ENCODE results near the gene INPP5A. TPM values are rescaled to one million over a fixed set of nuclear protein-coding genes. Genes with fewer than 3 reads are reported as not detected.

The INPP5A gene
- total RNA-seq, 1 experiment from 2014 or later = 12.3 TPM

DNA sequence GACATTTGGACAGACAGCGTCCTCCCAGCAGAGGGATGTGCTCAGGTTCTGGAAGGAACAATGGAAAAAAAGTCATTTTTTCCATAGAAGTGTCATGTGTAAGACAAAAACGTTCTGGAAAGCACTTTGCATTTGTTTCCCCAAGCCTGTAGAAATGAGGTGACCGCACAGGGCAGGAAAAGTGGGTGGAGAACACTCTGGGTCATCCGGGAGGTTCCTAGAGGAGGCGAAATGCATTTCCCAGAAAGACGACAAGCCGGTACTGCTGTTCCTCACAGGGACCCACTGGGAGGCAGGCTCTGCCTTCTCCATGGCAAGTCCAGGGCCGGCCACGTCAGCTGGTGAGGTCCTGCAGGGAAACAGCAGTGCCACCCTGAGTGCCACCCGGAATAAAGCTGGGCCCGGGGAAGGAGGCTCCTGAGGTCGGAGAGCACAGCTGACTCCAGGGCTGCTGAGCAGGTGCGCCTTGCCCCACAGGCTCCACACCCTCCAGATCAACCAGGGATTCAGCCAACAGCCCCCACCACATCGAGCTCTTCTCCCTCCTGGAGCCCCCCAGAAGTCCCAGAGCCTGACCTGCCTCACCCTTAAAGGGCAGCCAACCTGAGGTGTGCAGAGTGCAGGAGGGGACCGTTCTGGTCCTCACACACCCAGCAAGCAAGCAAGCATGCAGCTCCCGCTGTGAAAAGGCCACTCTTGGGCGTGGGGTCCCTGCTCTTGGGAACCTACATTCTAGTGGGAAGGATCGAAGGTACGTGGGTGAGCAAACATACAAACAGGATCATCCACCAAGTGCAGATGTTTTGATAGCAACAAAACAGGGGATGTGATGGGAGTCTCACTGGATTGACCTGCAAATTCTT is 28.8 kb upstream of the INPP5A start:
- ChIA-PET RAD21 (ENCODE audit: low non-redundant PET in 1 of 2, low total read pairs in 2 of 2, uncharacterized antibody in 2 of 2, unreplicated experiment in 2 of 2) (no interaction called here), POLR2A (no interaction called here), CTCF (no interaction called here)
- DNase-seq (ENCODE audit: low read depth, low spot score) (no peak), ATAC-seq (no peak)
- Histone ChIP-seq H3K4me2 (ENCODE audit: low read length) (no peak overlapping the region), H3K36me3 (ENCODE audit: control insufficient read depth in 1 of 2, insufficient read depth in 2 of 2, low read length in 2 of 2) (no peaks in the 10 kb centered on the region), H3K79me2 (ENCODE audit: insufficient read depth, low read length) (no peaks in the 10 kb centered on the region), H3K9ac (ENCODE audit: low read length) (no peak overlapping the region), H3K27ac (ENCODE audit: low read depth, low read length) (no peak overlapping the region), H4K20me1 (ENCODE audit: insufficient read depth) (no peaks in the 10 kb centered on the region), H3K9me3 (ENCODE audit: control insufficient read depth in 1 of 2, insufficient read depth in 1 of 2, low read depth in 1 of 2, low read length in 2 of 2) (no peaks in the 10 kb centered on the region), H3K4me1 (ENCODE audit: control insufficient read depth in 1 of 2, insufficient read depth in 2 of 2, low read length in 2 of 2) (no peaks in the 10 kb centered on the region), H3K27me3 (ENCODE audit: insufficient read depth, low read length) (no peaks in the 10 kb centered on the region), H3K4me3 (replicated peaks in 1 of 2; ENCODE audit: low read depth in 1 of 2, low read length in 2 of 2) (no peak overlapping the region), H2AFZ (ENCODE audit: low read depth, low read length, poor library complexity, severe bottlenecking) (no peak overlapping the region), H3K9me2 (ENCODE audit: insufficient read depth) (no peaks in the 10 kb centered on the region)
- TF ChIP-seq RAD21 (IDR thresholded peaks at IDR 0.05; ENCODE audit: low read depth) = peak; percentile 29
- TF ChIP-seq, protein P1, sequence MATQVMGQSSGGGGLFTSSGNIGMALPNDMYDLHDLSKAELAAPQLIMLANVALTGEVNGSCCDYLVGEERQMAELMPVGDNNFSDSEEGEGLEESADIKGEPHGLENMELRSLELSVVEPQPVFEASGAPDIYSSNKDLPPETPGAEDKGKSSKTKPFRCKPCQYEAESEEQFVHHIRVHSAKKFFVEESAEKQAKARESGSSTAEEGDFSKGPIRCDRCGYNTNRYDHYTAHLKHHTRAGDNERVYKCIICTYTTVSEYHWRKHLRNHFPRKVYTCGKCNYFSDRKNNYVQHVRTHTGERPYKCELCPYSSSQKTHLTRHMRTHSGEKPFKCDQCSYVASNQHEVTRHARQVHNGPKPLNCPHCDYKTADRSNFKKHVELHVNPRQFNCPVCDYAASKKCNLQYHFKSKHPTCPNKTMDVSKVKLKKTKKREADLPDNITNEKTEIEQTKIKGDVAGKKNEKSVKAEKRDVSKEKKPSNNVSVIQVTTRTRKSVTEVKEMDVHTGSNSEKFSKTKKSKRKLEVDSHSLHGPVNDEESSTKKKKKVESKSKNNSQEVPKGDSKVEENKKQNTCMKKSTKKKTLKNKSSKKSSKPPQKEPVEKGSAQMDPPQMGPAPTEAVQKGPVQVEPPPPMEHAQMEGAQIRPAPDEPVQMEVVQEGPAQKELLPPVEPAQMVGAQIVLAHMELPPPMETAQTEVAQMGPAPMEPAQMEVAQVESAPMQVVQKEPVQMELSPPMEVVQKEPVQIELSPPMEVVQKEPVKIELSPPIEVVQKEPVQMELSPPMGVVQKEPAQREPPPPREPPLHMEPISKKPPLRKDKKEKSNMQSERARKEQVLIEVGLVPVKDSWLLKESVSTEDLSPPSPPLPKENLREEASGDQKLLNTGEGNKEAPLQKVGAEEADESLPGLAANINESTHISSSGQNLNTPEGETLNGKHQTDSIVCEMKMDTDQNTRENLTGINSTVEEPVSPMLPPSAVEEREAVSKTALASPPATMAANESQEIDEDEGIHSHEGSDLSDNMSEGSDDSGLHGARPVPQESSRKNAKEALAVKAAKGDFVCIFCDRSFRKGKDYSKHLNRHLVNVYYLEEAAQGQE (IDR thresholded peaks at IDR 0.05; ENCODE audit: low read depth) = no peak
- BruUV-seq (replicated peaks) = no TSS peak
- intact Hi-C loops (cut with micrococcal nuclease) = no loop called here

- Histone ChIP-seq H3K4me3 (replicated peaks in 1 of 2; ENCODE audit: low read depth in 1 of 2, low read length in 2 of 2) (no peak overlapping the region), H3K36me3 (ENCODE audit: control insufficient read depth in 1 of 2, insufficient read depth in 2 of 2, low read length in 2 of 2) (no peaks in the 10 kb centered on the region), H3K27ac (ENCODE audit: low read depth, low read length) (no peak overlapping the region), H3K9me3 (ENCODE audit: control insufficient read depth in 1 of 2, insufficient read depth in 1 of 2, low read depth in 1 of 2, low read length in 2 of 2) (no peaks in the 10 kb centered on the region), H3K9me2 (ENCODE audit: insufficient read depth) (no peaks in the 10 kb centered on the region), H3K79me2 (ENCODE audit: insufficient read depth, low read length) (no peaks in the 10 kb centered on the region), H4K20me1 (ENCODE audit: insufficient read depth) (no peaks in the 10 kb centered on the region), H3K4me1 (ENCODE audit: control insufficient read depth in 1 of 2, insufficient read depth in 2 of 2, low read length in 2 of 2) (no peaks in the 10 kb centered on the region), H2AFZ (ENCODE audit: low read depth, low read length, poor library complexity, severe bottlenecking) (no peak overlapping the region), H3K27me3 (ENCODE audit: insufficient read depth, low read length) (no peaks in the 10 kb centered on the region), H3K4me2 (ENCODE audit: low read length) (no peak overlapping the region), H3K9ac (ENCODE audit: low read length) (no peak overlapping the region)
- DNase-seq (ENCODE audit: low read depth, low spot score) = no peak
- intact Hi-C loops (cut with micrococcal nuclease) = no loop called here
- no TSS peak for BruUV-seq (replicated peaks)
- CTCF ChIA-PET = no interaction called here
- ATAC-seq = no peak
- POLR2A ChIA-PET = no interaction called here
- RAD21 ChIA-PET (ENCODE audit: low non-redundant PET in 1 of 2, low total read pairs in 2 of 2, uncharacterized antibody in 2 of 2, unreplicated experiment in 2 of 2) = no interaction called here
- TF ChIP-seq EGR1 (IDR thresholded peaks at IDR 0.05; ENCODE audit: low read depth) (no peak), RAD21 (IDR thresholded peaks at IDR 0.05; ENCODE audit: low read depth) (no peak), SRF (IDR thresholded peaks at IDR 0.05; ENCODE audit: low read depth) (no peak), CEBPB (IDR thresholded peaks at IDR 0.05; ENCODE audit: low read depth) (no peak), ZFX (IDR thresholded peaks at IDR 0.05) (no peak), ZNF274 (IDR thresholded peaks at IDR 0.05; ENCODE audit: low read depth, low read length) (no peak), POLR2AphosphoS5 (IDR thresholded peaks at IDR 0.05; ENCODE audit: low read depth, low read length) (no peak), SIN3A (IDR thresholded peaks at IDR 0.05; ENCODE audit: low read depth) (no peak), POLR2A (IDR thresholded peaks at IDR 0.05; ENCODE audit: borderline replicate concordance, extremely low read depth, insufficient read depth, insufficient read length) (no peak), EZH2 (IDR thresholded peaks at IDR 0.05) (no peak), MAX (IDR thresholded peaks at IDR 0.05) (no peak), JUND (IDR thresholded peaks at IDR 0.05) (no peak), EZH2phosphoT487 (IDR thresholded peaks at IDR 0.05; ENCODE audit: borderline replicate concordance) (no peak)
- TF ChIP-seq, protein P2, sequence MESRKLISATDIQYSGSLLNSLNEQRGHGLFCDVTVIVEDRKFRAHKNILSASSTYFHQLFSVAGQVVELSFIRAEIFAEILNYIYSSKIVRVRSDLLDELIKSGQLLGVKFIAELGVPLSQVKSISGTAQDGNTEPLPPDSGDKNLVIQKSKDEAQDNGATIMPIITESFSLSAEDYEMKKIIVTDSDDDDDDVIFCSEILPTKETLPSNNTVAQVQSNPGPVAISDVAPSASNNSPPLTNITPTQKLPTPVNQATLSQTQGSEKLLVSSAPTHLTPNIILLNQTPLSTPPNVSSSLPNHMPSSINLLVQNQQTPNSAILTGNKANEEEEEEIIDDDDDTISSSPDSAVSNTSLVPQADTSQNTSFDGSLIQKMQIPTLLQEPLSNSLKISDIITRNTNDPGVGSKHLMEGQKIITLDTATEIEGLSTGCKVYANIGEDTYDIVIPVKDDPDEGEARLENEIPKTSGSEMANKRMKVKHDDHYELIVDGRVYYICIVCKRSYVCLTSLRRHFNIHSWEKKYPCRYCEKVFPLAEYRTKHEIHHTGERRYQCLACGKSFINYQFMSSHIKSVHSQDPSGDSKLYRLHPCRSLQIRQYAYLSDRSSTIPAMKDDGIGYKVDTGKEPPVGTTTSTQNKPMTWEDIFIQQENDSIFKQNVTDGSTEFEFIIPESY (IDR thresholded peaks at IDR 0.05; ENCODE audit: extremely low read depth, insufficient replicate concordance, low read length) = no peak
Observed at GRCh38 chr10:132509506-132510173, 27.9 kb upstream of the INPP5A start.
